ENCODE data around the gene CHPT1. TPM values are rescaled to one million over a fixed set of nuclear protein-coding genes. Genes with fewer than 3 reads are reported as not detected.

CHPT1 gene
- polyA plus RNA-seq, 1 of the 3 experiments (the other 2 are of a cell fraction), result 12.0 TPM

DNA sequence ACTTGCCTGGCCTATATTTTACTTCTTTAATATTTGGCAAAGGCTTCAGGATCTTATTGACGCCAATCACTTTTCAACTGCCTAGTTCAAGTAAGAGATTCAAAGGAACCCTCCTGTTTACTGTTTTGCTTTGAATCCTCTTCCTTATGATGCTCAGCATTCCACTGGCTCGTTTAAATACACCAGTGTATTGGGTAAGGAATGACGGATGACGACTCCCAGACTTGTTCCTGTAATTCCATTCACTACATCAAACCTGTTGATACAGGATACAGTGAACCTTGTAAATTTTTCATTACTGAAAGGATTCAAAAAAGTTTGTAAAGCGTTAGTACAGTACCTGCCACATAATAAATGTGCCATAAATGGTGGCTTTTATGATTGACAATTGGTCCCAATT, 43.5 kb downstream of the CHPT1 start:
- Histone ChIP-seq H4K20me1 (ENCODE audit: insufficient read depth) (no peaks in the 10 kb centered on the region), H3K27ac (ENCODE audit: low read depth in 2 of 2, low read length in 1 of 2) (no peak overlapping the region), H3K9me2 (no peaks in the 10 kb centered on the region), H3K9ac (no peak overlapping the region), H3K27me3 (ENCODE audit: insufficient read depth) (no peaks in the 10 kb centered on the region), H3K4me1 (ENCODE audit: control insufficient read depth in 1 of 2, insufficient read depth in 2 of 2, low read depth in 1 of 2, low read length in 1 of 2) (peaks cover 0 to 3% of the 10 kb centered on the region in 2 experiments; a peak in 1 of 4 replicates), H3K4me2 (no peak overlapping the region), H3K4me3 (ENCODE audit: low read depth in 2 of 2, low read length in 1 of 2) (no peak overlapping the region), H3K79me2 (ENCODE audit: insufficient read depth) (no peaks in the 10 kb centered on the region), H3K9me3 (no peaks in the 10 kb centered on the region), H3K36me3 (replicated peaks in 1 of 2; ENCODE audit: control insufficient read depth in 1 of 2, insufficient read depth in 2 of 2, low read length in 1 of 2) (peaks cover 8 to 9% of the 10 kb centered on the region in 2 experiments), H2AFZ (ENCODE audit: low read depth) (no peak overlapping the region), H3F3A (replicated peaks; ENCODE audit: insufficient read depth) (peaks cover 5% of the 10 kb centered on the region)
- CTCF ChIA-PET, result no interaction called here
- POLR2A ChIA-PET, result no interaction called here
- WGBS (ENCODE audit: low lambda C conversion rate), result 83% methylated on average over 5 of the region's 5 CpGs
- TF ChIP-seq, protein P1, sequence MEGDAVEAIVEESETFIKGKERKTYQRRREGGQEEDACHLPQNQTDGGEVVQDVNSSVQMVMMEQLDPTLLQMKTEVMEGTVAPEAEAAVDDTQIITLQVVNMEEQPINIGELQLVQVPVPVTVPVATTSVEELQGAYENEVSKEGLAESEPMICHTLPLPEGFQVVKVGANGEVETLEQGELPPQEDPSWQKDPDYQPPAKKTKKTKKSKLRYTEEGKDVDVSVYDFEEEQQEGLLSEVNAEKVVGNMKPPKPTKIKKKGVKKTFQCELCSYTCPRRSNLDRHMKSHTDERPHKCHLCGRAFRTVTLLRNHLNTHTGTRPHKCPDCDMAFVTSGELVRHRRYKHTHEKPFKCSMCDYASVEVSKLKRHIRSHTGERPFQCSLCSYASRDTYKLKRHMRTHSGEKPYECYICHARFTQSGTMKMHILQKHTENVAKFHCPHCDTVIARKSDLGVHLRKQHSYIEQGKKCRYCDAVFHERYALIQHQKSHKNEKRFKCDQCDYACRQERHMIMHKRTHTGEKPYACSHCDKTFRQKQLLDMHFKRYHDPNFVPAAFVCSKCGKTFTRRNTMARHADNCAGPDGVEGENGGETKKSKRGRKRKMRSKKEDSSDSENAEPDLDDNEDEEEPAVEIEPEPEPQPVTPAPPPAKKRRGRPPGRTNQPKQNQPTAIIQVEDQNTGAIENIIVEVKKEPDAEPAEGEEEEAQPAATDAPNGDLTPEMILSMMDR (IDR thresholded peaks at IDR 0.05), result no peak
- no peak for TF ChIP-seq YY1 (IDR thresholded peaks at IDR 0.05; ENCODE audit: low read depth)
- no peak for TF ChIP-seq EZH2phosphoT487 (IDR thresholded peaks at IDR 0.05; ENCODE audit: borderline replicate concordance, low read depth)
- no peak for TF ChIP-seq TAF1 (IDR thresholded peaks at IDR 0.05; ENCODE audit: borderline replicate concordance, low read depth, low read length)
- no peak for TF ChIP-seq POLR2AphosphoS5 (IDR thresholded peaks at IDR 0.05; ENCODE audit: low read depth, low read length)
- TF ChIP-seq FOXM1 (IDR thresholded peaks at IDR 0.05; ENCODE audit: low read depth), result no peak
- TF ChIP-seq FOXJ3 (CRISPR knock-in tag; IDR thresholded peaks at IDR 0.05), result no peak
- no peak for TF ChIP-seq RXRA (IDR thresholded peaks at IDR 0.05; ENCODE audit: borderline replicate concordance, low read depth)
- no peak for DNase-seq

GRCh38 chr12:101743242-101743641, 45.8 kb downstream of the CHPT1 start:
- no peak overlapping the region for H3K4me2 ChIP-seq
- no peaks in the 10 kb centered on the region for H3K79me2 ChIP-seq (ENCODE audit: insufficient read depth)
- H3F3A ChIP-seq (replicated peaks; ENCODE audit: insufficient read depth), result no peaks in the 10 kb centered on the region
- no peak for DNase-seq
- POLR2A ChIA-PET, result no interaction called here
- H3K4me3 ChIP-seq (ENCODE audit: low read depth in 2 of 2, low read length in 1 of 2), result no peak overlapping the region
- CTCF ChIA-PET, result interaction anchor here (0.5 to 1.4 kb wide), 2 partner anchors 8 to 319 kb away, joined by 3 read pairs; no protein-coding TSS in a partner anchor
- peaks cover 13 to 18% of the 10 kb centered on the region in 2 experiments for H3K36me3 ChIP-seq (replicated peaks in 1 of 2; ENCODE audit: control insufficient read depth in 1 of 2, insufficient read depth in 2 of 2, low read length in 1 of 2)
- no peak for TF ChIP-seq JUND (IDR thresholded peaks at IDR 0.05)
- TF ChIP-seq, protein P2, sequence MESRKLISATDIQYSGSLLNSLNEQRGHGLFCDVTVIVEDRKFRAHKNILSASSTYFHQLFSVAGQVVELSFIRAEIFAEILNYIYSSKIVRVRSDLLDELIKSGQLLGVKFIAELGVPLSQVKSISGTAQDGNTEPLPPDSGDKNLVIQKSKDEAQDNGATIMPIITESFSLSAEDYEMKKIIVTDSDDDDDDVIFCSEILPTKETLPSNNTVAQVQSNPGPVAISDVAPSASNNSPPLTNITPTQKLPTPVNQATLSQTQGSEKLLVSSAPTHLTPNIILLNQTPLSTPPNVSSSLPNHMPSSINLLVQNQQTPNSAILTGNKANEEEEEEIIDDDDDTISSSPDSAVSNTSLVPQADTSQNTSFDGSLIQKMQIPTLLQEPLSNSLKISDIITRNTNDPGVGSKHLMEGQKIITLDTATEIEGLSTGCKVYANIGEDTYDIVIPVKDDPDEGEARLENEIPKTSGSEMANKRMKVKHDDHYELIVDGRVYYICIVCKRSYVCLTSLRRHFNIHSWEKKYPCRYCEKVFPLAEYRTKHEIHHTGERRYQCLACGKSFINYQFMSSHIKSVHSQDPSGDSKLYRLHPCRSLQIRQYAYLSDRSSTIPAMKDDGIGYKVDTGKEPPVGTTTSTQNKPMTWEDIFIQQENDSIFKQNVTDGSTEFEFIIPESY (IDR thresholded peaks at IDR 0.05; ENCODE audit: borderline replicate concordance, low read depth), result no peak
- TF ChIP-seq EP300 (IDR thresholded peaks at IDR 0.05; ENCODE audit: borderline replicate concordance in 1 of 2, low read depth in 1 of 2, low read length in 1 of 2), result no peak
- TF ChIP-seq MEF2A (IDR thresholded peaks at IDR 0.05; ENCODE audit: borderline replicate concordance, low read depth), result no peak
- no peak for TF ChIP-seq TCF12 (IDR thresholded peaks at IDR 0.05)
- TF ChIP-seq, protein P3, sequence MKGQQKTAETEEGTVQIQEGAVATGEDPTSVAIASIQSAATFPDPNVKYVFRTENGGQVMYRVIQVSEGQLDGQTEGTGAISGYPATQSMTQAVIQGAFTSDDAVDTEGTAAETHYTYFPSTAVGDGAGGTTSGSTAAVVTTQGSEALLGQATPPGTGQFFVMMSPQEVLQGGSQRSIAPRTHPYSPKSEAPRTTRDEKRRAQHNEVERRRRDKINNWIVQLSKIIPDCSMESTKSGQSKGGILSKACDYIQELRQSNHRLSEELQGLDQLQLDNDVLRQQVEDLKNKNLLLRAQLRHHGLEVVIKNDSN (IDR thresholded peaks at IDR 0.05; ENCODE audit: borderline replicate concordance, low read depth), result no peak
- TF ChIP-seq MXI1 (IDR thresholded peaks at IDR 0.05; ENCODE audit: low read depth, low read length), result no peak
- no peak for TF ChIP-seq FOXJ3 (CRISPR knock-in tag; IDR thresholded peaks at IDR 0.05)
- TF ChIP-seq POLR2AphosphoS5 (IDR thresholded peaks at IDR 0.05; ENCODE audit: low read depth, low read length), result no peak
- TF ChIP-seq, protein P4, sequence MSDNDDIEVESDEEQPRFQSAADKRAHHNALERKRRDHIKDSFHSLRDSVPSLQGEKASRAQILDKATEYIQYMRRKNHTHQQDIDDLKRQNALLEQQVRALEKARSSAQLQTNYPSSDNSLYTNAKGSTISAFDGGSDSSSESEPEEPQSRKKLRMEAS (IDR thresholded peaks at IDR 0.05; ENCODE audit: low read depth), result no peak
- TF ChIP-seq, protein P1 (IDR thresholded peaks at IDR 0.05), result no peak
- TF ChIP-seq, protein P5, sequence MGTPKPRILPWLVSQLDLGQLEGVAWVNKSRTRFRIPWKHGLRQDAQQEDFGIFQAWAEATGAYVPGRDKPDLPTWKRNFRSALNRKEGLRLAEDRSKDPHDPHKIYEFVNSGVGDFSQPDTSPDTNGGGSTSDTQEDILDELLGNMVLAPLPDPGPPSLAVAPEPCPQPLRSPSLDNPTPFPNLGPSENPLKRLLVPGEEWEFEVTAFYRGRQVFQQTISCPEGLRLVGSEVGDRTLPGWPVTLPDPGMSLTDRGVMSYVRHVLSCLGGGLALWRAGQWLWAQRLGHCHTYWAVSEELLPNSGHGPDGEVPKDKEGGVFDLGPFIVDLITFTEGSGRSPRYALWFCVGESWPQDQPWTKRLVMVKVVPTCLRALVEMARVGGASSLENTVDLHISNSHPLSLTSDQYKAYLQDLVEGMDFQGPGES (IDR thresholded peaks at IDR 0.05; ENCODE audit: low read depth, low read length), result no peak
- TF ChIP-seq TEAD4 (IDR thresholded peaks at IDR 0.05; ENCODE audit: borderline replicate concordance, insufficient read depth), result no peak
- H3K9me2 ChIP-seq, result no peaks in the 10 kb centered on the region
- no peaks in the 10 kb centered on the region for H4K20me1 ChIP-seq (ENCODE audit: insufficient read depth)
- H2AFZ ChIP-seq (ENCODE audit: low read depth), result no peak overlapping the region
- H3K27ac ChIP-seq (ENCODE audit: low read depth in 2 of 2, low read length in 1 of 2), result no peak overlapping the region
- WGBS (ENCODE audit: low lambda C conversion rate), result 96% methylated on average over 1 of the region's 1 CpG
- no peaks in the 10 kb centered on the region for H3K27me3 ChIP-seq (ENCODE audit: insufficient read depth)
- no peaks in the 10 kb centered on the region for H3K9me3 ChIP-seq
- H3K9ac ChIP-seq, result no peak overlapping the region
- H3K4me1 ChIP-seq (ENCODE audit: control insufficient read depth in 1 of 2, insufficient read depth in 2 of 2, low read depth in 1 of 2, low read length in 1 of 2), result peaks cover 0 to 7% of the 10 kb centered on the region in 2 experiments; a peak in 2 of 4 replicates

Measured in SK-N-SH (cell line).